Hepatocyte (in vitro differentiated cells): ENCODE measurements around the gene SLCO2A1. TPM values are rescaled to one million over a fixed set of nuclear protein-coding genes. Genes with fewer than 3 reads are reported as not detected.
"Not testable (repeated sequence)": the region's sequence is repeated elsewhere in the genome, so short reads cannot be mapped to it uniquely, and the experiment has no call there.

Source experiments
- DNase-seq: peaks from one replicate; pipeline ENCODE4 v3.0.0-alpha.2; 2016; ENCODE audit warnings: low spot score
- H2AFZ ChIP-seq: fragments of 200-600 bp; sonication (generic); 2 replicates; pipeline ENCODE4 v1.6.0; 2016; ENCODE audit warnings: antibody characterized with exemption, mild to moderate bottlenecking
- H3K27ac ChIP-seq: fragments of 200-600 bp; sonication (generic); 2 replicates; pipeline ENCODE4 v1.5.1; 2016; ENCODE audit warnings: mild to moderate bottlenecking
- H3K27me3 ChIP-seq: fragments of 200-600 bp; sonication (generic); 2 replicates; pipeline ENCODE4 v1.6.1; 2016
- H3K36me3 ChIP-seq: fragments of 200-600 bp; sonication (generic); replicated peaks from 2 replicates; pipeline ENCODE4 v1.5.1; 2016; ENCODE audit warnings: low read depth; ENCODE audit not compliant: insufficient read depth
- H3K4me1 ChIP-seq: fragments of 200-600 bp; sonication (generic); 2 replicates; pipeline ENCODE4 v1.5.1; 2016; ENCODE audit warnings: mild to moderate bottlenecking, moderate library complexity; ENCODE audit not compliant: insufficient read depth
- H3K4me2 ChIP-seq: fragments of 200-600 bp; sonication (generic); 2 replicates; pipeline ENCODE4 v1.6.0; 2016
- H3K4me3 ChIP-seq: fragments of 200-600 bp; sonication (generic); 2 replicates; pipeline ENCODE4 v1.5.1; 2016; ENCODE audit warnings: mild to moderate bottlenecking
- H3K79me2 ChIP-seq: fragments of 200-600 bp; sonication (generic); 2 replicates; pipeline ENCODE4 v1.6.0; 2017; ENCODE audit warnings: mild to moderate bottlenecking
- H3K9me2 ChIP-seq: fragments of 200-600 bp; sonication (generic); replicated peaks from 2 replicates; pipeline ENCODE4 v1.6.0; 2017; ENCODE audit warnings: mild to moderate bottlenecking; ENCODE audit not compliant: insufficient read depth
- H3K9me3 ChIP-seq: fragments of 200-600 bp; sonication (generic); 2 replicates; pipeline ENCODE4 v1.5.1; 2016; ENCODE audit warnings: low read depth, mild to moderate bottlenecking
- H4K20me1 ChIP-seq: fragments of 200-600 bp; sonication (generic); 2 replicates; pipeline ENCODE4 v1.6.0; 2016; ENCODE audit warnings: mild to moderate bottlenecking; ENCODE audit not compliant: insufficient read depth, poor library complexity, severe bottlenecking
- CTCF ChIP-seq: fragments of 200-600 bp; sonication (generic); IDR thresholded peaks from 2 replicates; pipeline ENCODE4 v1.5.1; 2016; ENCODE audit warnings: antibody characterized with exemption, mild to moderate bottlenecking; ENCODE audit not compliant: poor library complexity
- EZH2 ChIP-seq: fragments of 200-600 bp; sonication (generic); IDR thresholded peaks from 2 replicates; pipeline ENCODE4 v1.6.1; 2016; ENCODE audit warnings: antibody characterized with exemption, mild to moderate bottlenecking, borderline replicate concordance
- EZH2phosphoT487 ChIP-seq: fragments of 200-600 bp; sonication (generic); IDR thresholded peaks from one replicate; pipeline ENCODE4 v1.6.1; 2018; ENCODE audit warnings: antibody characterized with exemption, mild to moderate bottlenecking, low read depth, moderate library complexity; ENCODE audit not compliant: unreplicated experiment, severe bottlenecking
- WGBS: methylation state at CpG from one replicate; pipeline ENCODE4 v1.1.6; 2016; ENCODE audit warnings: low lambda C conversion rate; ENCODE audit errors: missing lambda C conversion rate; 5-methylcytosine and 5-hydroxymethylcytosine counted together
- polyA plus RNA-seq: library from polyadenylated mRNA; unstranded; fragments of >200 nt; fragmentation: Nextera tagmentation; extraction: Ambion mirVana; gene quantifications from 2 replicates; pipeline ENCODE4 v1.2.1, GENCODE V29; 2016
- total RNA-seq: library from RNA; depleted of rRNA; stranded (reverse); fragments of >200 nt; gene quantifications from 2 replicates; pipeline ENCODE4 v1.2.3, GENCODE V29; 2014

The SLCO2A1 gene
- total and polyA plus RNA-seq, 2 experiments from 2014 or later: 2.3 to 8.4 TPM

DNA sequence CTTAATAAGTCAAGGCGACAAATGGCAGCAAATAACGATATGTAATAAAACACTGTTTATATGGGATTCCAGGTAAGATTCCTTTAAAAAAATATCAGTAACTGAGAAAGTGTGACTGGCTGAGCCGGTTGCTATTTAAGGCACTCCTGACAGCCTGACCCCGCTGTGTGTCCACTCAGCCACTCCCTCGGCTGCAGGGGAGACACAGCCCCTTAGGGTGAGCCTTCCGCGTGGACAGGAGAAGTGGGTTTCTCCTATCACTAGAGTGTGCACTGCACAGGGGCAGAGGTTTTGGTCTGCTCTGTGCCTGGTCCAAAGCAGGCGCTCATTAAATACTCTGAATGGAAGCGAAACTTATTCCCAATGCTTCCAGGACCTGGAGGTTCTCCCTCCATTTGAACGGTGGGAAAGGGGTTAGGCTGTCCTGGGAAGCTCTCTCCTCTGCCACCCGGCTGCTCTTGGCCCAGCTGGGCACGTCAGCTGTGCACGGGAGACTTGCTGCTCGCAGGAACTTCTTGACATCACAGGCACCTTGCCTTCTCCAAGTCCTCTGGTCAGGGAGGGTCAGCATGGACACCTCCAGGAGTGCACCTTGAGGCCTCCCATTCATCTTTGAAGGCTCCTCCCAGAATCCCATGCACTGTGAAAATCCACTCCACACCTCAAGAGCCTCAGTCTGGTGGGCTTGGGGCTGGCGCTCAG lies 43.3 kb upstream of the SLCO2A1 start:
- no peak for DNase-seq
- no peaks in the 10 kb centered on the region for H4K20me1 ChIP-seq
- no peaks in the 10 kb centered on the region for H3K79me2 ChIP-seq
- H3K4me1 ChIP-seq: no peaks in the 10 kb centered on the region
- no peaks in the 10 kb centered on the region for H3K9me2 ChIP-seq
- no peaks in the 10 kb centered on the region for H3K9me3 ChIP-seq
- WGBS: 92% methylated on average over 15 of the region's 15 CpGs
- H3K27ac ChIP-seq: no peak overlapping the region
- H3K4me3 ChIP-seq: no peak overlapping the region
- no peaks in the 10 kb centered on the region for H3K27me3 ChIP-seq
- TF ChIP-seq EZH2phosphoT487 (no peak), CTCF (no peak), EZH2 (no peak)
- no peaks in the 10 kb centered on the region for H3K36me3 ChIP-seq
- no peak overlapping the region for H3K4me2 ChIP-seq
- no peak overlapping the region for H2AFZ ChIP-seq

DNA sequence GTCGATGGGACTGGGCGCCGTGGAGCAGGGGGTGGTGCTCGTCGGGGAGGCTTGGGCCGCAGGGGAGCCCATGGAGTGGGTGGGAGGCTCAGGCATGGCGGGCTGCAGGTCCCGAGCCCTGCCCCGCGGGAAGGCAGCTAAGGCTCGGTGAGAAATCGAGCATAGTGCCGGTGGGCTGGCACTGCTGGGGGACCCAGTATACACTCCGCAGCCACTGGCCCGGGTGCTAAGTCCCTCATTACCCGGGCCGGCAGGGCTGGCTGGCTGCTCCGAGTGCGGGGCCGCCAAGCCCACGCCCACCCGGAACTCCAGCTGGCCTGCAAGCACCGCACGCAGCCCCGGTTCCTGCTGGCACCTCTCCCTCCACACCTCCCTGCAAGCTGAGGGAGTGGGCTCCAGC lies 40.6 kb upstream of the SLCO2A1 start:
- not testable (repeated sequence) for H3K9me3 ChIP-seq, H3K4me2 ChIP-seq, H3K4me1 ChIP-seq, H3K36me3 ChIP-seq, H3K79me2 ChIP-seq, H3K27me3 ChIP-seq, H2AFZ ChIP-seq, H4K20me1 ChIP-seq, H3K4me3 ChIP-seq, H3K9me2 ChIP-seq, H3K27ac ChIP-seq, DNase-seq
- 98% methylated on average over 14 of the region's 25 CpGs for WGBS

DNA sequence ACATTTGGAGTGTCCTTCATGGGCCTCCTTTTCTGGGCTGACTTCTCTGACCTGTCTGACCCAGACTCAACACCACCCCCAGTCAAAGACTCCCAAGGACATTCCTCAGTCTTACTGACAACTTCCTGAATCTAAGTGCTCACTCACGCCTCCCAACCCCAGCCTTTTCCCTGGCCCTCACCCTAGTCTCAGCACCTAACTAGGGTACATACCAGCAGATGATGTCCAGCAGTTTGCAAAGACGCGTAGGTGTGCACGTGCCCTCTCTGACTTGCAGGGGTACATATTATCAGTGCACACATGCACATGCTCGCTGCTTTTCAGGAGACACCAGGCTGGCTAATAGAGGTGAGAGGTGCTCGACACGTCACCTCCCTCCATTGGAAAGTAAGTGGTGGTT lies 38.7 kb upstream of the SLCO2A1 start:
- H3K9me3 ChIP-seq: no peaks in the 10 kb centered on the region
- no peaks in the 10 kb centered on the region for H3K36me3 ChIP-seq
- H3K9me2 ChIP-seq: no peaks in the 10 kb centered on the region
- H3K4me3 ChIP-seq: no peak overlapping the region
- TF ChIP-seq EZH2phosphoT487 (no peak), CTCF (no peak), EZH2 (no peak)
- no peak overlapping the region for H3K4me2 ChIP-seq
- no peaks in the 10 kb centered on the region for H3K27me3 ChIP-seq
- no peak overlapping the region for H3K27ac ChIP-seq
- no peak for DNase-seq
- H3K79me2 ChIP-seq: no peaks in the 10 kb centered on the region
- no peak overlapping the region for H2AFZ ChIP-seq
- H4K20me1 ChIP-seq: no peaks in the 10 kb centered on the region
- peaks cover 5% of the 10 kb centered on the region for H3K4me1 ChIP-seq
- 97% methylated on average over 7 of the region's 7 CpGs for WGBS

GRCh38 chr3:134067531-134068161 lies 37.9 kb upstream of the SLCO2A1 start:
- TF ChIP-seq EZH2phosphoT487: no peak
- TF ChIP-seq CTCF: no peak
- no peak for TF ChIP-seq EZH2
- H3K79me2 ChIP-seq: no peaks in the 10 kb centered on the region
- no peaks in the 10 kb centered on the region for H3K36me3 ChIP-seq
- H3K9me3 ChIP-seq: no peaks in the 10 kb centered on the region
- peaks cover 5% of the 10 kb centered on the region for H3K4me1 ChIP-seq
- DNase-seq: no peak
- H2AFZ ChIP-seq: no peak overlapping the region
- 78% methylated on average over 14 of the region's 14 CpGs for WGBS
- no peak overlapping the region for H3K4me2 ChIP-seq
- H3K4me3 ChIP-seq: no peak overlapping the region
- H3K27ac ChIP-seq: no peak overlapping the region
- no peaks in the 10 kb centered on the region for H4K20me1 ChIP-seq
- H3K9me2 ChIP-seq: no peaks in the 10 kb centered on the region
- no peaks in the 10 kb centered on the region for H3K27me3 ChIP-seq
